NCI-H2196 (cell line): ENCODE data around the gene CPT2.

Experiments
- DNase-seq: peaks from one replicate; lab custom pipeline; 2025; ENCODE audit not compliant: unreplicated experiment; lab: John Stamatoyannopoulos, UW

The CPT2 gene

GRCh38 chr1:53260631-53261247, 64.1 kb downstream of the CPT2 start:
- DNase-seq, result no peak

DNA sequence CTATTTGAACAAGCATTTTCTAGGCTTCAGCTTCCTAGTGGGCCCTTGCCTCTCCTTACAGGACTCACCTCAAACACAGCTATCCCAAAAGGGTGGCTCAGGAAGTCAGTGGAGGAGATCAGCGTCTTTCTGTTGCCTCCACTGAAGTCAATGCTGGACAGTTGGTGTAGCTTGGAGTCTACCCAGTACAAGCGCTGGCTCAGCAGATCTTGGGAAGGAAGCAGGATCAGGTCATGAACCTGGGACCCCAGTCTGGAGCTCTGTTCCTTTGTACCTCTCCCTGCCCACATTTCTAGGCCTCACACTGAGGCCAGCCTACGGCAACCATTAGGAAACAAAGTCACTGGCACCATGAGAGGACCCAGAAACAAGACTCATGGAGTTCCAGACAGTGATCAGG, 65.4 kb downstream of the CPT2 start:
- no peak for DNase-seq
